Naive thymus-derived CD4-positive, alpha-beta T cell (primary cell): ENCODE results near the gene ADCY4. TPM values are rescaled to one million over a fixed set of nuclear protein-coding genes. Genes with fewer than 3 reads are reported as not detected.

Experiments used
- ATAC-seq: fragments of 150-1000 bp; cut with Tn5 transposase; 2 replicates; pipeline ENCODE4 v1.10.0; 2021; ENCODE audit warnings: mild to moderate bottlenecking, moderate library complexity
- CTCF ChIA-PET: fragments of 350-600 bp; sonication (Branson Sonifier 250); formaldehyde crosslinking; loops from one replicate; lab custom pipeline; 2021; ENCODE audit warnings: antibody characterized with exemption; lab: Charles Lee
- POLR2A ChIA-PET: fragments of 350-600 bp; sonication (Branson Sonifier 250); formaldehyde crosslinking; loops from one replicate; lab custom pipeline; 2021; ENCODE audit warnings: antibody characterized with exemption, inconsistent platforms; lab: Charles Lee
- DNase-seq, 9 donors: peaks; one replicate each; pipeline versions ENCODE4 v3.0.0 to v3.0.0-alpha.2; 2020 to 2022; ENCODE audit warnings: mixed read lengths in 1 of 9
- H3K27ac ChIP-seq: one replicate; pipeline ENCODE4 v1.7.0; 2013; ENCODE audit warnings: mild to moderate bottlenecking, low read depth, low read length, moderate library complexity
- H3K27me3 ChIP-seq, 2 donors: one replicate each; pipeline ENCODE4 v1.7.0; 2013; ENCODE audit warnings: low read length in 2 of 2, mild to moderate bottlenecking in 2 of 2, moderate library complexity in 2 of 2; ENCODE audit not compliant: control insufficient read depth in 2 of 2, insufficient read depth in 2 of 2
- H3K36me3 ChIP-seq, 3 experiments: 1 replicate in 2 of 3; 2 replicates in 1 of 3; pipeline ENCODE4 v1.7.0; 2013; ENCODE audit warnings: low read length in 3 of 3, mild to moderate bottlenecking in 3 of 3, moderate library complexity in 1 of 3; ENCODE audit not compliant: insufficient read depth in 3 of 3, control insufficient read depth in 2 of 3
- H3K4me1 ChIP-seq, 2 donors: one replicate each; pipeline ENCODE4 v1.7.0; 2013; ENCODE audit warnings: low read length in 2 of 2, mild to moderate bottlenecking in 2 of 2, moderate library complexity in 1 of 2; ENCODE audit not compliant: control insufficient read depth in 2 of 2, insufficient read depth in 2 of 2
- H3K4me3 ChIP-seq: 2 replicates; pipeline ENCODE4 v1.7.0; 2013; ENCODE audit warnings: mild to moderate bottlenecking, low read length
- H3K9me3 ChIP-seq, 3 experiments: 1 replicate in 2 of 3; 2 replicates in 1 of 3; pipeline ENCODE4 v1.7.0; 2013; ENCODE audit warnings: low read length in 3 of 3; ENCODE audit not compliant: control insufficient read depth in 2 of 3
- H3K27ac Mint-ChIP-seq, 9 donors: one replicate each; pipeline ENCODE4 v1.8.0; 2020 to 2022; ENCODE audit warnings: mixed read lengths in 9 of 9, mild to moderate bottlenecking in 8 of 9, moderate library complexity in 5 of 9, inconsistent platforms in 2 of 9
- H3K27me3 Mint-ChIP-seq, 5 donors: one replicate each; pipeline ENCODE4 v1.8.0; 2021 to 2022; ENCODE audit warnings: mixed read lengths in 5 of 5, mild to moderate bottlenecking in 1 of 5
- H3K36me3 Mint-ChIP-seq, 5 donors: one replicate each; pipeline ENCODE4 v1.8.0; 2020 to 2022; ENCODE audit warnings: mixed read lengths in 5 of 5, mild to moderate bottlenecking in 3 of 5, inconsistent platforms in 1 of 5
- H3K4me1 Mint-ChIP-seq, 7 donors: one replicate each; pipeline ENCODE4 v1.8.0; 2020 to 2022; ENCODE audit warnings: mixed read lengths in 7 of 7, mild to moderate bottlenecking in 3 of 7, inconsistent platforms in 1 of 7
- H3K4me3 Mint-ChIP-seq, 10 donors: one replicate each; pipeline ENCODE4 v1.8.0; 2020 to 2022; ENCODE audit warnings: mild to moderate bottlenecking in 10 of 10, mixed read lengths in 10 of 10, moderate library complexity in 6 of 10, inconsistent platforms in 2 of 10
- H3K9me3 Mint-ChIP-seq, 11 donors: one replicate each; pipeline ENCODE4 v1.8.0; 2020 to 2022; ENCODE audit warnings: mixed read lengths in 11 of 11, mild to moderate bottlenecking in 4 of 11, inconsistent platforms in 1 of 11, moderate library complexity in 1 of 11
- intact Hi-C, 2 donors: fragments of 100-400 bp; cut with micrococcal nuclease; formaldehyde crosslinking; loops; one replicate each; pipeline ENCODE4 v1.15.1; 2023
- polyA plus RNA-seq, 2 donors: library from polyadenylated mRNA; unstranded; fragments of 300-500 nt; fragmentation: Illumina TruSeq; gene quantifications; one replicate each; pipeline ENCODE4 v1.2.3, GENCODE V29; 2021
- total RNA-seq, 6 experiments: library from RNA in 5 of 6; stranded (reverse) in 5 of 6; gene quantifications; 1 replicate in 5 of 6; 2 replicates in 1 of 6; pipeline ENCODE4 v1.2.3 and lab custom pipeline; 2021 to 2026

ADCY4 gene
- total and polyA plus RNA-seq, 7 experiments from 2014 or later, result 0.25 to 10.2 (median 5.6) TPM; not detected in 1

GRCh38 chr14:24363401-24363800 lies 28.5 kb upstream of the ADCY4 start:
- Mint-ChIP-seq H3K9me3 (peaks cover 0 to 12% (median 5%) of the 10 kb centered on the region in 11 donors), H3K36me3 (peaks cover 0 to 5% (median 0%) of the 10 kb centered on the region in 5 donors), H3K27ac (no peak overlapping the region), H3K27me3 (peaks cover 42 to 71% (median 51%) of the 10 kb centered on the region in 5 donors), H3K4me3 (no peak overlapping the region), H3K4me1 (peaks cover 22 to 30% (median 25%) of the 10 kb centered on the region in 7 donors)
- no peak overlapping the region for H3K27ac ChIP-seq
- peaks cover 0 to 7% (median 0%) of the 10 kb centered on the region in 3 experiments for H3K9me3 ChIP-seq
- no peak for DNase-seq
- no peak for ATAC-seq
- ChIA-PET CTCF (interaction anchor here (0.9 to 1.3 kb wide), 2 partner anchors 22 to 68 kb away, joined by 3 to 5 read pairs; no protein-coding TSS in a partner anchor), POLR2A (no interaction called here)
- no peak overlapping the region for H3K4me3 ChIP-seq
- intact Hi-C loops, result no loop called here
- H3K36me3 ChIP-seq, result no peaks in the 10 kb centered on the region
- H3K27me3 ChIP-seq, result peaks cover 10 to 23% of the 10 kb centered on the region in 2 donors
- peaks cover 12 to 26% of the 10 kb centered on the region in 2 donors for H3K4me1 ChIP-seq

GRCh38 chr14:24362241-24362960 lies 27.5 kb upstream of the ADCY4 start:
- H3K36me3 Mint-ChIP-seq, result peaks cover 0 to 5% (median 0%) of the 10 kb centered on the region in 5 donors
- ChIA-PET CTCF (interaction anchor here (1.3 kb wide), 2 partner anchors 68 to 69 kb away, joined by 3 to 5 read pairs; partner anchors contain the start of gene KHNYN), POLR2A (interaction anchor here (1.6 to 2.0 kb wide), 2 partner anchors 68 to 74 kb away, joined by 5 to 7 read pairs; partner anchors contain the start of gene KHNYN)
- Histone ChIP-seq H3K4me1 (peaks cover 12 to 18% of the 10 kb centered on the region in 2 donors), H3K9me3 (peaks cover 0 to 7% (median 0%) of the 10 kb centered on the region in 3 experiments), H3K27me3 (peaks cover 10 to 19% of the 10 kb centered on the region in 2 donors), H3K27ac (no peak overlapping the region), H3K36me3 (no peaks in the 10 kb centered on the region), H3K4me3 (no peak overlapping the region)
- intact Hi-C loops, result no loop called here
- peaks cover 18 to 21% (median 20%) of the 10 kb centered on the region in 7 donors for H3K4me1 Mint-ChIP-seq
- ATAC-seq (no peak), DNase-seq (no peak)
- H3K4me3 Mint-ChIP-seq, result no peak overlapping the region
- H3K9me3 Mint-ChIP-seq, result peaks cover 0 to 12% (median 5%) of the 10 kb centered on the region in 11 donors
- H3K27ac Mint-ChIP-seq, result no peak overlapping the region
- H3K27me3 Mint-ChIP-seq, result peaks cover 37 to 70% (median 46%) of the 10 kb centered on the region in 5 donors

GRCh38 chr14:24361326-24361725 lies 26.5 kb upstream of the ADCY4 start:
- Mint-ChIP-seq H3K4me1 (peaks cover 11 to 13% (median 12%) of the 10 kb centered on the region in 7 donors), H3K9me3 (peaks cover 0 to 12% (median 5%) of the 10 kb centered on the region in 11 donors), H3K36me3 (peaks cover 0 to 5% (median 0%) of the 10 kb centered on the region in 5 donors), H3K4me3 (no peak overlapping the region), H3K27ac (no peak overlapping the region), H3K27me3 (peaks cover 29 to 65% (median 38%) of the 10 kb centered on the region in 5 donors)
- peaks cover 9 to 10% of the 10 kb centered on the region in 2 donors for H3K27me3 ChIP-seq
- ChIA-PET CTCF (interaction anchor here (1.3 kb wide), 1 partner anchor 70 kb away, joined by 3 read pairs; no protein-coding TSS in a partner anchor), POLR2A (interaction anchor here (1.6 to 2.0 kb wide), 2 partner anchors 69 to 75 kb away, joined by 5 to 7 read pairs; partner anchors contain the start of gene KHNYN)
- no peak overlapping the region for H3K4me3 ChIP-seq
- no peak for ATAC-seq
- DNase-seq, result no peak
- H3K36me3 ChIP-seq, result no peaks in the 10 kb centered on the region
- peaks cover 6 to 8% of the 10 kb centered on the region in 2 donors for H3K4me1 ChIP-seq
- peaks cover 0 to 7% (median 0%) of the 10 kb centered on the region in 3 experiments for H3K9me3 ChIP-seq
- intact Hi-C loops, result no loop called here
- no peak overlapping the region for H3K27ac ChIP-seq

GRCh38 chr14:24360281-24360680 lies 25.4 kb upstream of the ADCY4 start:
- H3K4me3 Mint-ChIP-seq, result no peak overlapping the region
- Histone ChIP-seq H3K4me1 (no peaks in the 10 kb centered on the region), H3K4me3 (no peak overlapping the region), H3K9me3 (peaks cover 0 to 7% (median 0%) of the 10 kb centered on the region in 3 experiments), H3K27me3 (peaks cover 3 to 6% of the 10 kb centered on the region in 2 donors), H3K27ac (no peak overlapping the region), H3K36me3 (no peaks in the 10 kb centered on the region)
- intact Hi-C loops, result no loop called here
- ATAC-seq (no peak), DNase-seq (no peak)
- H3K27me3 Mint-ChIP-seq, result peaks cover 20 to 55% (median 28%) of the 10 kb centered on the region in 5 donors
- H3K36me3 Mint-ChIP-seq, result peaks cover 0 to 5% (median 0%) of the 10 kb centered on the region in 5 donors
- peaks cover 1 to 4% (median 2%) of the 10 kb centered on the region in 7 donors for H3K4me1 Mint-ChIP-seq
- peaks cover 0 to 12% (median 5%) of the 10 kb centered on the region in 11 donors for H3K9me3 Mint-ChIP-seq
- CTCF ChIA-PET, result no interaction called here
- POLR2A ChIA-PET, result no interaction called here
- no peak overlapping the region for H3K27ac Mint-ChIP-seq

- Mint-ChIP-seq H3K27me3 (peaks cover 23 to 51% (median 44%) of the 10 kb centered on the region in 5 donors), H3K9me3 (peaks cover 0 to 12% (median 5%) of the 10 kb centered on the region in 11 donors), H3K4me1 (no peaks in the 10 kb centered on the region), H3K4me3 (no peak overlapping the region), H3K27ac (no peak overlapping the region), H3K36me3 (peaks cover 0 to 5% (median 0%) of the 10 kb centered on the region in 5 donors)
- intact Hi-C loops, result no loop called here
- CTCF ChIA-PET, result no interaction called here
- POLR2A ChIA-PET, result no interaction called here
- peaks cover 0 to 7% (median 0%) of the 10 kb centered on the region in 3 experiments for H3K9me3 ChIP-seq
- peaks cover 0 to 7% of the 10 kb centered on the region in 2 donors for H3K27me3 ChIP-seq
- H3K4me1 ChIP-seq, result no peaks in the 10 kb centered on the region
- ATAC-seq (no peak), DNase-seq (no peak)
- H3K36me3 ChIP-seq, result no peaks in the 10 kb centered on the region
- H3K27ac ChIP-seq, result no peak overlapping the region
- H3K4me3 ChIP-seq, result no peak overlapping the region
These were observed 21.3 kb upstream of the ADCY4 start for GRCh38 chr14:24356208-24356607.

- intact Hi-C loops, result no loop called here
- H3K27ac Mint-ChIP-seq, result no peak overlapping the region
- no peaks in the 10 kb centered on the region for H3K4me1 ChIP-seq
- peaks cover 0 to 5% (median 0%) of the 10 kb centered on the region in 5 donors for H3K36me3 Mint-ChIP-seq
- CTCF ChIA-PET, result no interaction called here
- DNase-seq, result no peak
- no peak overlapping the region for H3K4me3 Mint-ChIP-seq
- H3K9me3 ChIP-seq, result peaks cover 0 to 3% (median 0%) of the 10 kb centered on the region in 3 experiments
- POLR2A ChIA-PET, result no interaction called here
- H3K27me3 ChIP-seq, result peaks cover 0 to 7% of the 10 kb centered on the region in 2 donors
- no peak for ATAC-seq
- H3K4me3 ChIP-seq, result no peak overlapping the region
- H3K36me3 ChIP-seq, result no peaks in the 10 kb centered on the region
- H3K4me1 Mint-ChIP-seq, result no peaks in the 10 kb centered on the region
- H3K27me3 Mint-ChIP-seq, result peaks cover 26 to 53% (median 45%) of the 10 kb centered on the region in 5 donors
- H3K9me3 Mint-ChIP-seq, result peaks cover 0 to 5% (median 2%) of the 10 kb centered on the region in 11 donors
- no peak overlapping the region for H3K27ac ChIP-seq
These were observed 20.1 kb upstream of the ADCY4 start for GRCh38 chr14:24355009-24355408.
